ENCODE results near the gene HARS1.

HARS1 gene

DNA sequence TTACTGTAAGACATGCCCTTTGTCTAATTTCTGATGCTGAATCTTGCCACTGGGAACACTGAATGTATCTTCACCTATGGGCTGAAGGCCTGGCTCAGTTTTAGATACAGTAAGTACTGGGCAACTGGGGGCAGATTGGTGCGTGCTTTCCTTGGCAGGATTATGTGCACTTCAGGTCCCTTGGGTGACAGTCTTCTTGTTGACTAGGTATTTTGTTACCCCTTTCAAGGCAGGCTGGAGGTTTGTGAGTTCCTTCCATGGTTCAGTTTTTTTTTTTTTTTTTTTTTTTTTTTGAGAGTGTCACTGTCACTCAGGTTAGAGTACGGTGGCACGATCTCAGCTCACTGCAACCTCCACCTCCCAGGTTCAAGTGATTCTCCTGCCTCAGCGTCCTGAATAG lies 16.6 kb upstream of the HARS1 start:
- H3K27ac ChIP-seq, result no peak overlapping the region
- H3K4me3 ChIP-seq, result no peak overlapping the region
- intact Hi-C loops (cut with DNase I; ENCODE audit: low total_unique reads), result no loop called here
- H3K4me1 ChIP-seq, result peaks cover 0 to 9% (median 1%) of the 10 kb centered on the region in 4 donors
- DNase-seq, result no peak
- no peaks in the 10 kb centered on the region for H3K9me3 ChIP-seq
- TF ChIP-seq, protein P1, sequence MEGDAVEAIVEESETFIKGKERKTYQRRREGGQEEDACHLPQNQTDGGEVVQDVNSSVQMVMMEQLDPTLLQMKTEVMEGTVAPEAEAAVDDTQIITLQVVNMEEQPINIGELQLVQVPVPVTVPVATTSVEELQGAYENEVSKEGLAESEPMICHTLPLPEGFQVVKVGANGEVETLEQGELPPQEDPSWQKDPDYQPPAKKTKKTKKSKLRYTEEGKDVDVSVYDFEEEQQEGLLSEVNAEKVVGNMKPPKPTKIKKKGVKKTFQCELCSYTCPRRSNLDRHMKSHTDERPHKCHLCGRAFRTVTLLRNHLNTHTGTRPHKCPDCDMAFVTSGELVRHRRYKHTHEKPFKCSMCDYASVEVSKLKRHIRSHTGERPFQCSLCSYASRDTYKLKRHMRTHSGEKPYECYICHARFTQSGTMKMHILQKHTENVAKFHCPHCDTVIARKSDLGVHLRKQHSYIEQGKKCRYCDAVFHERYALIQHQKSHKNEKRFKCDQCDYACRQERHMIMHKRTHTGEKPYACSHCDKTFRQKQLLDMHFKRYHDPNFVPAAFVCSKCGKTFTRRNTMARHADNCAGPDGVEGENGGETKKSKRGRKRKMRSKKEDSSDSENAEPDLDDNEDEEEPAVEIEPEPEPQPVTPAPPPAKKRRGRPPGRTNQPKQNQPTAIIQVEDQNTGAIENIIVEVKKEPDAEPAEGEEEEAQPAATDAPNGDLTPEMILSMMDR (IDR thresholded peaks at IDR 0.05), result no peak
- H3K36me3 ChIP-seq, result peaks cover 35 to 51% (median 39%) of the 10 kb centered on the region in 3 donors
- H3K27me3 ChIP-seq, result no peaks in the 10 kb centered on the region

DNA sequence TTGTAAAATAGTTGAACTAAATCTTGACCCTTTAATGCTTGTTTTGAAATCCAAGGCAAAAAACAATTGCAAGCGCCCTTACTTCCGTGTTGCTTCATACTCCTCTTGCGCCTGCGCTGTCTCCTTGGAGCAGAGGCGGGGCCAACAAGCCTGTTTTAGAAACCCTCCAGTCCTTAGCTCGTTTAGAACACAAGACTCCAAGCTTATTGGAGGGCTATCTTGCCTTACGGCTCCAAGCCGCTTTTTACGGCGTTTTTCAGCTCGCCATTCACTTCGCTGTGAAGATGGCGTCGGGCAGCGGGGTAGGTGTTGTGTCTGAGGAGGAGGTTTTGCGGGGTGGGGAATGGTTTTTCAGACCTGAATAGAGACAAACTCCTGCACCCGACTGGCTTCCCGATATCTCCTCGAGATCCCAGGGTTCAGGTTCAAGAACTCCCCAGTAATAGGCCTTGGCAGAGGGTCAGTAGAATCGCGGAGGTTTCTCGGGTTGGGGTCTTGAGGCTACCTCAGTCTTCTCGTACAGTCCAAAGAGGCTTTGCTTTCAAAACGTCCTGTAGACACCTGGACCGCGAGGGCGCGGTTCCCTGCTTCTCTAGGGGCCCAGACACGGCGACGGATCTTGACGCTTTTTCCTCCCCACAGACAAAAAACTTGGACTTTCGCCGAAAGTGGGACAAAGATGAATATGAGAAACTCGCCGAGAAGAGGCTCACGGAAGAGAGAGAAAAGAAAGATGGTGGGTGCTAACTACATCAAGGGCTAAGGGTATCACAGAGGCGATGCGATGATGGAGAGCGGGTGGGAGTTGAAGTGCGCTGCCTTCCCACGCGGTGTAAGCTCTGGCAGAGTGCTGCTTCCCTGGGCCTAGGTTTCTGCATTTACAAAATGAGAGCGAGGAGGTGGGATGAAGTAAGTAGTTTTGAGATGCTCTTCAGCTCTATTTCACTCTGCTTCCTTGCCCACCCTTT lies 9.3 kb upstream of the HARS1 start, which contains the start of gene ZMAT2:
Gene ZMAT2, plus strand, starts transcription at position 271 of the 968 bp plus-strand sequence. Its CDS starts 14 bp downstream, at position 285.
- intact Hi-C loops (cut with DNase I; ENCODE audit: low total_unique reads), result no loop called here
- peak; percentile 97 to 98 for DNase-seq
- peaks cover 0 to 21% (median 15%) of the 10 kb centered on the region in 4 donors for H3K4me1 ChIP-seq
- H3K27me3 ChIP-seq, result no peaks in the 10 kb centered on the region
- H3K4me3 ChIP-seq, result peak within 1 kb of the TSS; percentile 73 to 82
- no peaks in the 10 kb centered on the region for H3K9me3 ChIP-seq
- peak within 1 kb of the TSS; percentile 75 for H3K27ac ChIP-seq
- H3K36me3 ChIP-seq, result peaks cover 72 to 77% (median 72%) of the 10 kb centered on the region in 3 donors
- TF ChIP-seq, protein P1 (IDR thresholded peaks at IDR 0.05), result no peak

DNA sequence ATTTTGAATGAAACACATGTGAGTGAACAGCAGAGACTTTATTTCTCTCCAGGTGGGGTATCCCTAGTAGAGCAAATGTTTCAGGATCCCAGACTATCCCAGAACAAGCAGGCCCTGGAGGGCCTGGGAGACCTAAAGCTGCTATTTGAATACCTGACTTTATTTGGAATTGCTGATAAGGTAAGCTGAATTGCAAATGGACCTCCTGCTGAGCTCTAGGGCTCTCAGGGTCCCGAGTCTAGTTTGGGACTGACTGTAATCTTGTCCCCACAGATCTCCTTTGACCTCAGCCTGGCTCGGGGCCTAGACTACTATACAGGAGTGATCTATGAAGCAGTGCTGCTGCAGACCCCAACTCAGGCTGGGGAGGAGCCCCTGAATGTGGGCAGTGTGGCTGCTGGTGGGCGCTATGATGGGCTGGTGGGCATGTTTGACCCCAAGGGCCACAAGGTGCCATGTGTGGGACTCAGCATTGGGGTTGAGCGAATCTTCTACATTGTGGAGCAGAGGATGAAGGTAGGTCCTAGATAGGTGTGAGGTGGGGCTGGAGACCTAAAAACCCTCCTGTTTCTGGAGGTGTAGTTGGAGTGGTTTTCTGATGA lies 5.8 kb upstream of the HARS1 start:
- no peaks in the 10 kb centered on the region for H3K9me3 ChIP-seq
- intact Hi-C loops (cut with DNase I; ENCODE audit: low total_unique reads), result loop anchor here (10.0 kb wide), 1 partner anchor 152 kb away; the partner anchor contains the start of gene EIF4EBP3
- DNase-seq, result no peak
- H3K27me3 ChIP-seq, result no peaks in the 10 kb centered on the region
- no peak overlapping the region for H3K4me3 ChIP-seq
- no peak overlapping the region for H3K27ac ChIP-seq
- peaks cover 54 to 63% (median 61%) of the 10 kb centered on the region in 3 donors for H3K36me3 ChIP-seq
- TF ChIP-seq, protein P1 (IDR thresholded peaks at IDR 0.05), result no peak
- peaks cover 0 to 39% (median 30%) of the 10 kb centered on the region in 4 donors for H3K4me1 ChIP-seq

DNA sequence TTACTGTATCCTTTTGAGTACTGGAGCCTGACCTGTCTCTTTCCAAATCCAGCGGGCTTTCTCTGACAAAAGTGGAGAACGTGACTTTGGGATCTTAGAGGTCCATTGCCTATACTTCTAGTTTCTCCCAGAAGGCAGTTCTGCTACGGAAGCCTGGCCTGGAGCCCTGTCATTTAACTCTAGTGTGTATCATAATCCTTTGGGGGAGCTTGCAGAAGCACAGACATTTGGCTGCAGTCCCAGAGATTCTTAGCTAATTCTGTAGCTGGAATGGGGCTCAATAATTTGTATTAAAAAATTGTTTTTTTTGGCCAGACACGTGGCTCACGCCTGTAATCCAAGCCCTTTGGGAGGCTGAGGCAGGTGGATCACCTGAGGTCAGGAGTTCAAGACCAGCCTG lies 3.1 kb upstream of the HARS1 start:
- intact Hi-C loops (cut with DNase I; ENCODE audit: low total_unique reads), result loop anchor here (5.0 to 10.0 kb wide), 2 partner anchors 149 to 292 kb away; partner anchors contain the start of genes ANKHD1 and EIF4EBP3
- Histone ChIP-seq H3K27me3 (no peaks in the 10 kb centered on the region), H3K4me1 (peaks cover 0 to 35% (median 25%) of the 10 kb centered on the region in 4 donors), H3K27ac (no peak overlapping the region), H3K4me3 (no peak overlapping the region), H3K36me3 (peaks cover 51 to 63% (median 59%) of the 10 kb centered on the region in 3 donors), H3K9me3 (no peaks in the 10 kb centered on the region)
- TF ChIP-seq, protein P1 (IDR thresholded peaks at IDR 0.05), result no peak
- DNase-seq, result no peak

DNA sequence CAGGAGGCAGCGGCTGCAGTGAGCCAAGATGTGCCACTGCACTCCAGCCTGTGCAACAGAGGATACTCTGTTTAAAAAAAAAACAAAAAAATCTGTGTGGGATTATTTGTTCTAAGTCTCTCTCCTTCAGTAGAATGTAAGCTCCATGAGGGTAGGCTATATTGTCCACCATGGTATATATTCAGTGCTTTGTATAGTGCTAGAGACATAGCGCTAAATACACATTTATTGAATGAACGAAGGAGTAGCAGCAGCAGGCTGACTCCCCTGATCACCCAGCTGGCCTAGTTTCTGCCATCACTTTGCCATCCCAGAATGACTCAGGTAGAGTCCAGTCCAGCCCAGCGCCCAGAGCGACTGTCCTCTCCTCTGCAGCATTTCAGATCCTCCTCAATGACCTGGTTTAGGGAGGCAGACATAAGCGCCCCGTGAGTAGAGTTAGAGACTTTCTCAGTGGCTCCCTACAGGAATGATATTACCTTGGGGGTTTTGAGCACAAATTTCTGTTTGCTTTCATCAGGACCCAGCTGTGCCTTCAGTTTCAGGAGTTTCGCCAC lies 716 bp downstream of the HARS1 start:
- Histone ChIP-seq H3K27ac (peak overlapping the region; percentile 87 to 94), H3K4me3 (peak overlapping the region; percentile 88 to 95), H3K4me1 (peaks cover 0 to 35% (median 25%) of the 10 kb centered on the region in 4 donors), H3K27me3 (no peaks in the 10 kb centered on the region), H3K36me3 (peaks cover 20 to 53% (median 29%) of the 10 kb centered on the region in 3 donors), H3K9me3 (no peaks in the 10 kb centered on the region)
- intact Hi-C loops (cut with DNase I; ENCODE audit: low total_unique reads), result loop anchor here (5.0 to 10.0 kb wide), 2 partner anchors 146 to 288 kb away; partner anchors contain the start of genes ANKHD1 and EIF4EBP3
- DNase-seq, result no peak
- TF ChIP-seq, protein P1 (IDR thresholded peaks at IDR 0.05), result no peak

Measured in tibial artery (tissue), 4 donors.